Endothelial cell of coronary artery (primary cell): ENCODE measurements around the gene WARS2. TPM values are rescaled to one million over a fixed set of nuclear protein-coding genes. Genes with fewer than 3 reads are reported as not detected.

ENCODE experiments used
- total RNA-seq: library from RNA; depleted of rRNA; stranded (reverse); fragments of >200 nt; gene quantifications from 2 replicates; pipeline ENCODE4 v1.2.3, GENCODE V29; 2014

The WARS2 gene
- 12.7 and 12.8 TPM in 2 replicates for total RNA-seq

DNA sequence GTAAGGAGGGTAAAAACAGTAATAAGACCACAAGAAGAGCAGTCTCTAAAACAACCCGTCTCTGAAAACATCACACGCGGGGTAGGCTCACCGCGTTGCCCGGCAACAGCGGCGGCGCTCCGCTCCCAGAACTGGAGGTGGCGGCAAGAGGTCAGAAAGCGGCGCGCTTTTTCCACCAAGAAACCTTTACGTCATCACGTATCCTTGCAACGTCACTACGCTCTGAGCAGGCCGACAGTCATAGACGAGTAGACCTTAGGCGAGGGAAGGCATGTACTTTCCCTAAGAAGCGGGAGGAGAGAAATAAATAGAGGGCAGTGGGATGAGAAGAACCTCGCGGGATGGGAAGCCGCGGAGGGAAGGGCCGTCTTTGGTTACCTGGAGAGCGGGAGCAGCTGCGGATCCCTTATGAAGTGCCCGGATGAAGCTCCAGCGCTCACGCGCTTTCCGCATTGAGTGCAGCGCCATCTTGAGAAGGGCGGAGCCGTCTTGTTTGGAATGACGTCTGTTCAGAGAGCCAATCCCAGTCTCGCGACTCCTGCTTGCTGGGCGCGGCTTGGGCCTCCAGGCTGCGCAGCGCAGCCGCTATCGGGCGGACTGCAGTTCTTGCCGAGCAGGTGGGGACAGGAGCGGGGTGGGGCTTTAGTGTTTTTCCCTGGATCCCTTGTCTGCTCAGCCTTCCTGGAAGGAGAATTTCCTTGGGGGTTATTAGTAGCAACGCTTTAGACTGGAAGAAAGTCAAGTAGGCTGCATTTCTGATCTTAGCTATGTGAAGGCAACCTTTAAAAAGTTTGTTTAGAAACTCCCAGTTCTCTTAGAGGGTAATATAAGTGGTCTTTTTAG, at the start of gene WARS2:
Gene WARS2, minus strand, starts transcription at position 477 of the 843 bp plus-strand sequence. Its CDS starts 9 bp downstream, at position 468.

DNA sequence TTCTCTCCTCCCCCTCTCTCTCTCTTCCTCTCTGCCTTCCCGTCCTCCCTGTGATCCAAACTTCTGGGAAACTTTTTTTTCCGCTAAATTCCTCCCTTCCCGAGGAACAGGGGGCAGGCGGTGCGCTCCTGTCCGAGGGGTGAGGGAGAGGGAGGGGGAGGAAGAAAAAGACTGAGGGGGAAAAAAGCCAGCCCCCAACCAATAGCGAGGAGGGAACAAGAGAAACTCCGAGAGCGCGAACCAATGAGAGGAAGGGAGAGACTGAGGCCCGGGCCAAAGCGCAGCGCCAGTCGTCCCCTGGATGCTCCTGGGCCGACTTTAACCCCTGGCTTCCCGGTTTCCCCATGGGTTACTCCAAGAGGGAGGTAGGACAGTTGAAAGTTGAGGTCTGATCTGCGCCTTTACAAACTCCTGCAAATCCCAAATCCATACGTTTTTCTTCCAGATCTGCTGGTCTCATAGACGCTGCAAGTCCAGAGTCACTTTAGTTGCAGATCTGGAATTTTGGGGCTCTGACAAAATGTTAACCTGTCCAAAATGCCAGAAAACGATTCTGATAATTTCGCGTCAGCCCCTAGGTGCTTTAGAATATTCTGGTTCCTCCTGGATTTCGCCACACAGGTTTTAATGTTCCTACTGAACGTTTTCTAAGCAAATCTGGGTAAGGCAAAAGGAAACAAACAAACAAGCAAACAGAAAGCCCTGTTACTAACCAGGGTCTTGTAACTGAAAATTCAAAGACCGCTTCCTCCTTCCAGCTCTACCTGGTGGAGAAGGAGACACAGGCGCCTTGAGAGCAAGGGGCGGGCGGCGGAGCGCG, 152.1 kb downstream of the WARS2 start, which contains the start of gene TBX15:
Gene TBX15, minus strand, starts transcription at position 158 of the 820 bp plus-strand sequence. CDS start 548 bp downstream, outside the sequence.

Other genes starting within 250 kb of the WARS2 start
- under 0.01 and 0.28 TPM in 2 replicates for gene TBX15, start 152.3 kb downstream of the WARS2 start, total RNA-seq
- not detected in 2 replicates for gene HAO2, start 228.1 kb upstream of the WARS2 start, total RNA-seq